Skin epidermis (tissue), 12 donors: Measurements from ENCODE around the gene KIF1C.

ENCODE experiments used
- H3K27ac ChIP-seq, 21 experiments: fragments of 200-600 bp; sonication (generic) in 11 of 21; one replicate each; pipeline ENCODE4 v1.5.0; 2020; ENCODE audit warnings: mild to moderate bottlenecking in 3 of 21, inconsistent platforms in 2 of 21, moderate library complexity in 2 of 21
- H3K4me3 ChIP-seq, 7 experiments: fragments of 200-600 bp; sonication (generic) in 2 of 7; one replicate each; pipeline ENCODE4 v1.5.0; 2020; ENCODE audit warnings: inconsistent platforms in 2 of 7, mild to moderate bottlenecking in 2 of 7, moderate library complexity in 1 of 7

KIF1C gene

DNA sequence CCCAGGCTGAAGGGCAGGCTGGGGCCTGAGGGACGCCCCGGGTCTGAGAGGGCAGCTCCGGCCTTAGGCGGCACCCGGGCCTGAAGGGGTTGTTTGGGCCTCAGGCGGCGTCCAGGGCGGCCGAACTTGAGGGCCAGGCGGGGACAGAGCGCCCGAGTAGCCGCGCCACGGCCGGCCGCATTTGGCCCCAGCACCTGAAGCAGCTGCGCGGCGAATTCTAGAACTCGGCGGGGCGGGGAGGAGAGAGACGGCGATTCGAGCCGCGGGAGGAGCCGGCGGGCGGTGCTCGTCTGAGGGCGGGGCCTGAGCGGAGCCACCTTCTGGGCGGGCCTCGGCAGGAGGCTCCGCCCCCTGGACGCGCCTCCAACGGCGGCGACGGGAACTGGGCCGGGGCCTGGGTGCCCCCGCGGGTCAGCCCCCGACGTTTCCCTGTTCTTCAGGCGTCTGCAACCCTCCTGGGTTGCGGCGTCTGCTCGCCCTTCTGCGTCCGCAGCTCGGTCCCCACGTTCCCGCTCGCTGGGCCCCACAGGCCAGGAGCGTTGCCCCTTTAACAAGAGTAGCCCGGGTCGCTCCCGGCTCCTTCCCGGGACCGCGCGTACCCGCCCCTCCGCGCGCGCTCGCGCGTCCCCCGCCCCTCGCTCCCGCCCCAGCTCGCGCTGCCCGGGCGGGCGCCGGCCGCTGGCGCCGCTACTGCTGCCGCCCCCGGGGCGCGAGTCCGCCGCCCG lies at the start of gene KIF1C, which contains the start of gene INCA1:
Gene KIF1C (plus strand): TSS at position 649 of the 725 bp plus-strand sequence. CDS start 2,297 bp downstream, outside the sequence.
Gene INCA1 (minus strand): TSS at position 221 of the 725 bp plus-strand sequence. CDS start 3,085 bp downstream, outside the sequence.
- peak within 1 kb of the TSS; percentile 71 to 95 (median 89) for H3K4me3 ChIP-seq
- H3K27ac ChIP-seq: peak within 1 kb of the TSS; percentile 52 to 97 (median 90)

GRCh38 chr17:4948166-4948930 lies 49.4 kb upstream of the KIF1C start, which contains the start of gene PFN1:
TSS of gene PFN1 (minus strand) at chr17:4948530. CDS start at chr17:4948394, 136 bp downstream.
- H3K27ac ChIP-seq: peak within 1 kb of the TSS; percentile 83 to 100 (median 99)
- peak within 1 kb of the TSS; percentile 91 to 100 (median 99) for H3K4me3 ChIP-seq

DNA sequence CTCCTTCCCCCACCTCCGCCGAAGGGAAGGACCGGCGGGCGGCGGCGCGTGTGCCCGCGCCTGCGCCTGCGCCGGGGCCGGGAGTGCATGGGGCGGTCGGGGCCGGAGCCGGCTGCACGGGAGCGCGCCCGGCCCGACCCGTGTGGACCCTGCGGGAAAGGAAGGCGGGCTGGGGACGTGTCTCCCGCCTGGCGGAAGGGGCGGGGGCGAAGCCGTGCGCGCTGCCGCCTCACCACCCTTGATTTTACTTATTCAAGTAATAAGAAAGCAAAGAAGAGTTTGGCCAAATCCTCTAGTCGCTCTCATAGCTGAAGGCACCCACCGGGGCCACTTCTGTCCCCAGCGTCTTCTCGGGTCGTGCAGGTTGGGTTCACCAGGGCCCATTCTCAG lies 48.8 kb upstream of the KIF1C start:
- H3K27ac ChIP-seq: peak overlapping the region; percentile 78 to 100 (median 99)
- H3K4me3 ChIP-seq: peak overlapping the region; percentile 91 to 100 (median 99)

- H3K27ac ChIP-seq: peak overlapping the region; percentile 78 to 100 (median 99)
Observed at GRCh38 chr17:4949321-4950074, 48.3 kb upstream of the KIF1C start.

DNA sequence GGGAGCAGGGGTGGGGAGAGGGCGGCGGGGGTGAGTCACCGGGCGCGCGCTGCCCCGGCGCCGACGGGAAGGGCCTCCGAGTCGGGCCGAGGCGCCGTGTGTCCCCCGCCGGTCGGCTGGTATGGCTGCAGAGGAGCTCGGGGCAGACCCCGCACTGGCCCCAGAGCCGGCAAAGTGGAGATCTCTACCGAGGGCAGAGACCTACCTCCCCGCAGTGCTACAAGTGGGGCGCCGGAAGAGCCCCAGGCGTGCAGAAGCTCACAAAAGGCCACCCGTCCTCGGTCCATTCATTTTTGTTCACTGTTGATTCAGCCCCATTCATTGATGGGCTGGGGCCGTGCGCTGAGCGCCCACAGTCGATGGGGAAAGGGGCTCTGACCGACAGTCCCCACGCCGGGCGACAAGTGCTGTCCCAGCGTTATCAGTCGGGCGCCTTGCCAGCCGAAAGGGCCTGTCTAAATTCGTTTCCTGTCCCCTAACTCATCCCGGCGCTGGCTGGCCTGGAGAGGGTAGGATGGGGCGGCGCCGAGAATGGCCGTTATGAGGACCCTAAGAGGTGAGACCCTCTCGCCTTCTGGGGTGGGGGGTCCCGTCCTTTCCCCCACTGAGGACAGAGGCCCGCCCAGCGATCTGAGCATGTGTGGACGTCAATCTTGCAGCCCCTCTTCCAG lies 47.5 kb upstream of the KIF1C start:
- Histone ChIP-seq H3K27ac (peak overlapping the region; percentile 78 to 100 (median 99)), H3K4me3 (peak overlapping the region; percentile 91 to 100 (median 99))

More at GRCh38 chr17:4949321-4950074, 48.3 kb upstream of the KIF1C start:
- H3K4me3 ChIP-seq: peak overlapping the region; percentile 91 to 100 (median 99)

DNA sequence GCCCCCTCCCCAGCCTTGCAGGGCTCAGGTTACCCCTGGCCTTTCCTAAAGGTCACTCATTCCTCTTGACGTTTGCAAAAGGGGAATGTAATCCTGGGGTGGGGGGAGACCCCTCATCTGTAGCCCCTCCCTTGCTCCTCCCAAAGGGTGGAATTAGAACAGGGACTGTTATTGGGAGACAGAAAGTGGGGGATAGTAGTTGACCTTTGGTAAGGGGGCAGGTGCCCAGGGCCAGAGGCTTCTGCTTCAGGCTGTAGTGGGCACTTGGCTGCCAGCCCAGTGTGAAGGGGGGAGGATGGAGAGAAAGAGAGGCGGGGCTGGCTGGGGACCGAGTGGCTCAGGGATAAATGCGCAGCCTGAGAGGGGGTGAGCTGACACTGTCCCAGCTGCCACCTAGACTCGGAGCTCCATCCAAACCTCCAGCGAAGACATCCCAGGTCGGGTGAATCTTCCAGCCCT lies 47.0 kb upstream of the KIF1C start, which contains the start of gene ENO3:
Gene ENO3 (plus strand): TSS at position 374 of the 459 bp plus-strand sequence. CDS start 711 bp downstream, outside the sequence.
- Histone ChIP-seq H3K4me3 (peak within 1 kb of the TSS; percentile 91 to 100 (median 99)), H3K27ac (peak within 1 kb of the TSS; percentile 78 to 100 (median 99))

- no peak overlapping the region for H3K27ac ChIP-seq
- no peak overlapping the region for H3K4me3 ChIP-seq
Observed at GRCh38 chr17:4951486-4951885, 46.3 kb upstream of the KIF1C start.

DNA sequence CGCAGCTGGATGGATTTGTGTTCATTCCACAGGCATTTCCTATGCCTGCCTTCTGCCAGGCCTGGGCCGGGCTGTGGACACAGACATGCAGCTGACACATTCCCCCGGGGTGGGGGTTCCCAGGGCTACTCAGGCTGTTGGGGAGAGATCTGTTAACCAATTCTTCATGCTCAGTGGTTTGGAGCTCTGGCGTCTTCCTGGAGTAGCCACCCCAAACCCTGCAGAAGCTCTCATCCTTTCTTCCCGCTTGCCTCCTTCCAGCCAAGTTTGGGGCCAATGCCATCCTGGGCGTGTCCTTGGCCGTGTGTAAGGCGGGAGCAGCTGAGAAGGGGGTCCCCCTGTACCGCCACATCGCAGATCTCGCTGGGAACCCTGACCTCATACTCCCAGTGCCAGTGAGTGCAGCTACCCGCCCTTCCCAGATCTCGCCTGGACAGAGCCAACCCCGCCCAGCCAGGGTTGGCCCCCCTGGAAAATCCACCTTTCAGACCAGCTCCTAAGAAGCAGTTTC lies 44.2 kb upstream of the KIF1C start:
- Histone ChIP-seq H3K27ac (peak overlapping the region in 14 of 21 experiments; percentile 1 to 67 (median 44)), H3K4me3 (no peak overlapping the region)

- Histone ChIP-seq H3K4me3 (no peak overlapping the region), H3K27ac (no peak overlapping the region)
Observed at GRCh38 chr17:4955091-4955490, 42.7 kb upstream of the KIF1C start.

GRCh38 chr17:4956493-4957061 lies 41.2 kb upstream of the KIF1C start:
- Histone ChIP-seq H3K4me3 (no peak overlapping the region), H3K27ac (no peak overlapping the region)

DNA sequence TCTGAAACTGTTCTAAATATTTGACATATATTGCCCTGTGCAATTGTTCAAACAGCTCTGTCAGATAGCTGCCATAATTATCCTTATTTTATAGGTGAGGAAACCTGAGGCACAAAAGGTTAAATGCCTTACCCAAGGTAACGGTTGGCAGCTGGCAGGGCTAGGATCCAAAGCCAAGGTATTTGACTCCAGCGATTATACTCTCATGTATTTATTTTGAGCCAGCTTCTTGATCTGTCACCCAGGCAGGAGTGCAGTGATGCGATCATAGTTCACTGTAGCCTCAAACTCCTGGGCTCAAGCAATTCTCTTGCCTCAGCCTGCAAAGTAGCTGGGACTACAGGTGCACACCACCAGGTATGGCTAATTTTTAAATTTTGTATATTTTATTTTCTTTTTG lies 39.6 kb upstream of the KIF1C start:
- H3K27ac ChIP-seq: no peak overlapping the region
- no peak overlapping the region for H3K4me3 ChIP-seq

GRCh38 chr17:4959261-4959965 lies 38.3 kb upstream of the KIF1C start:
- Histone ChIP-seq H3K4me3 (no peak overlapping the region), H3K27ac (no peak overlapping the region)

- H3K27ac ChIP-seq: no peak overlapping the region
- no peak overlapping the region for H3K4me3 ChIP-seq
Observed at GRCh38 chr17:4960279-4960922, 37.3 kb upstream of the KIF1C start.

DNA sequence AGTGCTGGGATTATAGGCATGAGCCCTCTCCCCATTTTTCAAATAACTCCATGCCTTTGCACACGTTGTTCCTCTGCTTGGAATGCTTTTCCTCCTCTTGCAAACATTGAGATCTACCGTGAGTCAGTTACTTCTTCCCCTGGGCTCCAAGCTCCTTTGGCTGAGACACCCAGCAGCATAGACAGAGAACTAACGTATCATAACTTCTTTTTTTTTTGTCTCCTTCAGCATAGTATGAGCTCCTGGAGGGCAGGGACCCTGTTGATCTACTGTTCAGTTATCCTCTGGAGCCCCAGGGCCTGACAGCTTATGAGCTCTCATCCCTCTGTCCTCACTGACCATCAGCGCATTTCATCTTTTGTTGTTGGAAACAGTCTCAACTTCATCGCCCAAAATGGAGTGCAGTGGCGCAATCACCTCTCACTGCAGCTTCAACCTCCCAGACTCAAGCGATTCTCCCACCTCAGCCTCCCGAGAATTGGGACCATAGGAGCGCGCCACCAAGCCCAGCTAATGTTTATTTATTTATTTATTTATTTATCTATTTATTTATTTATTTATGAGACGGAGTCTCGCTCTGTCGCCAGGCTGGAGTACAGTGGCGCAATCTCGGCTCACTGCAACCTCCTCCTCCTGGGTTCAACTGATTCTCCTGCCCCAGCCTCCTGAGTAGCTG lies 32.3 kb upstream of the KIF1C start:
- Histone ChIP-seq H3K4me3 (no peak overlapping the region), H3K27ac (peak overlapping the region in 11 of 21 experiments; percentile 90 to 99 (median 95))

- Histone ChIP-seq H3K27ac (peak overlapping the region; percentile 70 to 99 (median 95)), H3K4me3 (peak overlapping the region; percentile 50 to 78 (median 67))
Observed at GRCh38 chr17:4966844-4967538, 30.8 kb upstream of the KIF1C start.
